ENCODE measurements around the gene CD59. TPM values are rescaled to one million over a fixed set of nuclear protein-coding genes. Genes with fewer than 3 reads are reported as not detected.

The CD59 gene
- total and polyA plus RNA-seq, 10 of the 15 experiments (the other 5 are each of a cell fraction or from before 2014, with no cell fraction given) = 55.5 to 256 (median 181) TPM

DNA sequence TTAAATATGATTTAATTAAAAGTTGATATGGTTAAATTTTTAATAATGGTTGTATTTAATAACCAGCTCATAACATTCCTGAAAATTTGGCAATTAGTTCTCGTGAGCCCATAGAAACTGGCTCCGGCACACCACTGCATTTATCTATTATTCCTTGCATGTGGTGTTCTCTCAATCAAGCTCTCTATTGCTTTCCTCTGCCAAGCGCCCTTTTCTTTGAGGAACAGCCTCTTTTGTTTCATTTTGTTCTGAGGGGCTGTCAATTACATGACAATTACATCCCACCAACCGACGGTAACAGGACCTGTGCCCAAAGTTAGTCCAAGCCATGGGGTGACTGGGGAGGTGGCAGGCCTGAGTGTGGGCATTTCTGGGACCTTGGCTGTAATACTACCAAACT, 43.7 kb downstream of the CD59 start:
- Histone ChIP-seq H3K27ac (ENCODE audit: control insufficient read depth, insufficient read depth) (no peak overlapping the region), H3K4me1 (ENCODE audit: control insufficient read depth, insufficient read depth, low read length) (peaks cover 12% of the 10 kb centered on the region), H3K9me3 (replicated peaks; ENCODE audit: control insufficient read depth, insufficient read depth, low read length) (no peaks in the 10 kb centered on the region; the same call in 2 of the 3 replicates), H3K9ac (ENCODE audit: control insufficient read depth, insufficient read depth, low read length) (no peak overlapping the region), H3K36me3 (ENCODE audit: control insufficient read depth in 2 of 2, insufficient read depth in 2 of 2, low read length in 1 of 2) (no peaks in the 10 kb centered on the region), H3K4me2 (ENCODE audit: control insufficient read depth, insufficient read depth) (no peak overlapping the region), H2AFZ (ENCODE audit: control insufficient read depth, low read depth, low read length) (no peak overlapping the region), H4K20me1 (ENCODE audit: control insufficient read depth, insufficient read depth) (no peaks in the 10 kb centered on the region), H3K4me3 (no peak overlapping the region), H3K27me3 (replicated peaks in 1 of 2; ENCODE audit: control insufficient read depth in 2 of 2, insufficient read depth in 2 of 2, low read length in 1 of 2) (no peaks in the 10 kb centered on the region), H3K79me2 (ENCODE audit: control insufficient read depth, insufficient read depth, low read length) (no peaks in the 10 kb centered on the region)
- POLR2A ChIA-PET = interaction anchor here (0.5 to 0.6 kb wide), 2 partner anchors 46 to 414 kb away, joined by 3 read pairs; no protein-coding TSS in a partner anchor
- FAIRE-seq (no peak), DNase-seq (ENCODE audit: low read depth, low spot score) (no peak), ATAC-seq (no peak)
- intact Hi-C loops (cut with micrococcal nuclease; ENCODE audit: unreplicated experiment) = no loop called here
- TF ChIP-seq SRF (IDR thresholded peaks at IDR 0.05; ENCODE audit: low read depth in 2 of 2, low read length in 2 of 2) (no peak), CBFB (IDR thresholded peaks at IDR 0.05; ENCODE audit: low read depth) (no peak), CHD2 (IDR thresholded peaks at IDR 0.05; ENCODE audit: borderline replicate concordance, low read depth, low read length) (no peak), BRCA1 (IDR thresholded peaks at IDR 0.05; ENCODE audit: low read depth, low read length) (no peak), SMAD1 (IDR thresholded peaks at IDR 0.05; ENCODE audit: low read depth, partially characterized antibody) (no peak), TARDBP (IDR thresholded peaks at IDR 0.05; ENCODE audit: borderline replicate concordance) (no peak), ZBED1 (IDR thresholded peaks at IDR 0.05; ENCODE audit: borderline replicate concordance) (no peak), NFYA (IDR thresholded peaks at IDR 0.05; ENCODE audit: borderline replicate concordance, low read depth, low read length) (no peak), BCL11A (IDR thresholded peaks at IDR 0.05; ENCODE audit: low read depth, low read length) (no peak), NFYB (IDR thresholded peaks at IDR 0.05; ENCODE audit: insufficient read depth, low read depth, low read length) (no peak), NFXL1 (IDR thresholded peaks at IDR 0.05; ENCODE audit: borderline replicate concordance) (no peak), RFX5 (IDR thresholded peaks at IDR 0.05; ENCODE audit: low read depth, low read length) (no peak)
- TF ChIP-seq, protein P1, sequence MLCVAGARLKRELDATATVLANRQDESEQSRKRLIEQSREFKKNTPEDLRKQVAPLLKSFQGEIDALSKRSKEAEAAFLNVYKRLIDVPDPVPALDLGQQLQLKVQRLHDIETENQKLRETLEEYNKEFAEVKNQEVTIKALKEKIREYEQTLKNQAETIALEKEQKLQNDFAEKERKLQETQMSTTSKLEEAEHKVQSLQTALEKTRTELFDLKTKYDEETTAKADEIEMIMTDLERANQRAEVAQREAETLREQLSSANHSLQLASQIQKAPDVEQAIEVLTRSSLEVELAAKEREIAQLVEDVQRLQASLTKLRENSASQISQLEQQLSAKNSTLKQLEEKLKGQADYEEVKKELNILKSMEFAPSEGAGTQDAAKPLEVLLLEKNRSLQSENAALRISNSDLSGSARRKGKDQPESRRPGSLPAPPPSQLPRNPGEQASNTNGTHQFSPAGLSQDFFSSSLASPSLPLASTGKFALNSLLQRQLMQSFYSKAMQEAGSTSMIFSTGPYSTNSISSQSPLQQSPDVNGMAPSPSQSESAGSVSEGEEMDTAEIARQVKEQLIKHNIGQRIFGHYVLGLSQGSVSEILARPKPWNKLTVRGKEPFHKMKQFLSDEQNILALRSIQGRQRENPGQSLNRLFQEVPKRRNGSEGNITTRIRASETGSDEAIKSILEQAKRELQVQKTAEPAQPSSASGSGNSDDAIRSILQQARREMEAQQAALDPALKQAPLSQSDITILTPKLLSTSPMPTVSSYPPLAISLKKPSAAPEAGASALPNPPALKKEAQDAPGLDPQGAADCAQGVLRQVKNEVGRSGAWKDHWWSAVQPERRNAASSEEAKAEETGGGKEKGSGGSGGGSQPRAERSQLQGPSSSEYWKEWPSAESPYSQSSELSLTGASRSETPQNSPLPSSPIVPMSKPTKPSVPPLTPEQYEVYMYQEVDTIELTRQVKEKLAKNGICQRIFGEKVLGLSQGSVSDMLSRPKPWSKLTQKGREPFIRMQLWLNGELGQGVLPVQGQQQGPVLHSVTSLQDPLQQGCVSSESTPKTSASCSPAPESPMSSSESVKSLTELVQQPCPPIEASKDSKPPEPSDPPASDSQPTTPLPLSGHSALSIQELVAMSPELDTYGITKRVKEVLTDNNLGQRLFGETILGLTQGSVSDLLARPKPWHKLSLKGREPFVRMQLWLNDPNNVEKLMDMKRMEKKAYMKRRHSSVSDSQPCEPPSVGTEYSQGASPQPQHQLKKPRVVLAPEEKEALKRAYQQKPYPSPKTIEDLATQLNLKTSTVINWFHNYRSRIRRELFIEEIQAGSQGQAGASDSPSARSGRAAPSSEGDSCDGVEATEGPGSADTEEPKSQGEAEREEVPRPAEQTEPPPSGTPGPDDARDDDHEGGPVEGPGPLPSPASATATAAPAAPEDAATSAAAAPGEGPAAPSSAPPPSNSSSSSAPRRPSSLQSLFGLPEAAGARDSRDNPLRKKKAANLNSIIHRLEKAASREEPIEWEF (IDR thresholded peaks at IDR 0.05; ENCODE audit: insufficient replicate concordance, low read depth, low read length) = no peak
- TF ChIP-seq, protein P2, sequence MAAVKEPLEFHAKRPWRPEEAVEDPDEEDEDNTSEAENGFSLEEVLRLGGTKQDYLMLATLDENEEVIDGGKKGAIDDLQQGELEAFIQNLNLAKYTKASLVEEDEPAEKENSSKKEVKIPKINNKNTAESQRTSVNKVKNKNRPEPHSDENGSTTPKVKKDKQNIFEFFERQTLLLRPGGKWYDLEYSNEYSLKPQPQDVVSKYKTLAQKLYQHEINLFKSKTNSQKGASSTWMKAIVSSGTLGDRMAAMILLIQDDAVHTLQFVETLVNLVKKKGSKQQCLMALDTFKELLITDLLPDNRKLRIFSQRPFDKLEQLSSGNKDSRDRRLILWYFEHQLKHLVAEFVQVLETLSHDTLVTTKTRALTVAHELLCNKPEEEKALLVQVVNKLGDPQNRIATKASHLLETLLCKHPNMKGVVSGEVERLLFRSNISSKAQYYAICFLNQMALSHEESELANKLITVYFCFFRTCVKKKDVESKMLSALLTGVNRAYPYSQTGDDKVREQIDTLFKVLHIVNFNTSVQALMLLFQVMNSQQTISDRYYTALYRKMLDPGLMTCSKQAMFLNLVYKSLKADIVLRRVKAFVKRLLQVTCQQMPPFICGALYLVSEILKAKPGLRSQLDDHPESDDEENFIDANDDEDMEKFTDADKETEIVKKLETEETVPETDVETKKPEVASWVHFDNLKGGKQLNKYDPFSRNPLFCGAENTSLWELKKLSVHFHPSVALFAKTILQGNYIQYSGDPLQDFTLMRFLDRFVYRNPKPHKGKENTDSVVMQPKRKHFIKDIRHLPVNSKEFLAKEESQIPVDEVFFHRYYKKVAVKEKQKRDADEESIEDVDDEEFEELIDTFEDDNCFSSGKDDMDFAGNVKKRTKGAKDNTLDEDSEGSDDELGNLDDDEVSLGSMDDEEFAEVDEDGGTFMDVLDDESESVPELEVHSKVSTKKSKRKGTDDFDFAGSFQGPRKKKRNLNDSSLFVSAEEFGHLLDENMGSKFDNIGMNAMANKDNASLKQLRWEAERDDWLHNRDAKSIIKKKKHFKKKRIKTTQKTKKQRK (IDR thresholded peaks at IDR 0.05; ENCODE audit: low read depth, low read length) = no peak
- TF ChIP-seq, protein P3, sequence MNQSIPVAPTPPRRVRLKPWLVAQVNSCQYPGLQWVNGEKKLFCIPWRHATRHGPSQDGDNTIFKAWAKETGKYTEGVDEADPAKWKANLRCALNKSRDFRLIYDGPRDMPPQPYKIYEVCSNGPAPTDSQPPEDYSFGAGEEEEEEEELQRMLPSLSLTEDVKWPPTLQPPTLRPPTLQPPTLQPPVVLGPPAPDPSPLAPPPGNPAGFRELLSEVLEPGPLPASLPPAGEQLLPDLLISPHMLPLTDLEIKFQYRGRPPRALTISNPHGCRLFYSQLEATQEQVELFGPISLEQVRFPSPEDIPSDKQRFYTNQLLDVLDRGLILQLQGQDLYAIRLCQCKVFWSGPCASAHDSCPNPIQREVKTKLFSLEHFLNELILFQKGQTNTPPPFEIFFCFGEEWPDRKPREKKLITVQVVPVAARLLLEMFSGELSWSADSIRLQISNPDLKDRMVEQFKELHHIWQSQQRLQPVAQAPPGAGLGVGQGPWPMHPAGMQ (IDR thresholded peaks at IDR 0.05; ENCODE audit: borderline replicate concordance) = no peak
- SMC1A ChIA-PET (ENCODE audit: uncharacterized antibody, unreplicated experiment) = interaction anchor here (0.6 to 6.2 kb wide), 10 partner anchors 8 to 629 kb away, joined by 3 to 30 read pairs (median 4); partner anchors contain the start of gene C11orf91
- no TSS peak for BruUV-seq (replicated peaks)
- CTCF ChIA-PET = interaction anchor here (0.8 to 5.2 kb wide), 4 partner anchors 14 to 328 kb away, joined by 3 to 42 read pairs (median 14); no protein-coding TSS in a partner anchor
- in situ Hi-C loops (cut with MboI) = no loop called here
- 74% methylated on average over 5 of the region's 5 CpGs for WGBS (ENCODE audit: insufficient coverage, insufficient replicate concordance, low lambda C conversion rate, missing lambda C conversion rate)
- RAD21 ChIA-PET (ENCODE audit: unreplicated experiment) = interaction anchor here (1.3 to 2.1 kb wide), 2 partner anchors 50 to 330 kb away, joined by 4 to 14 read pairs; no protein-coding TSS in a partner anchor
